HTR-8/SVneo (cell line): ENCODE results near the gene PRKCD.
"Not testable (repeated sequence)": the region's sequence is repeated elsewhere in the genome, so short reads cannot be mapped to it uniquely, and the experiment has no call there.

Source experiments
- DNase-seq: peaks from one replicate; pipeline ENCODE4 v3.0.0; 2011; ENCODE audit warnings: low spot score, mixed read lengths; ENCODE audit not compliant: insufficient read length
- FAIRE-seq: peaks from 2 replicates; lab custom pipeline; 2011; peaks lifted over from hg19 to GRCh38; lab: Jason Lieb, UNC

Gene PRKCD

DNA sequence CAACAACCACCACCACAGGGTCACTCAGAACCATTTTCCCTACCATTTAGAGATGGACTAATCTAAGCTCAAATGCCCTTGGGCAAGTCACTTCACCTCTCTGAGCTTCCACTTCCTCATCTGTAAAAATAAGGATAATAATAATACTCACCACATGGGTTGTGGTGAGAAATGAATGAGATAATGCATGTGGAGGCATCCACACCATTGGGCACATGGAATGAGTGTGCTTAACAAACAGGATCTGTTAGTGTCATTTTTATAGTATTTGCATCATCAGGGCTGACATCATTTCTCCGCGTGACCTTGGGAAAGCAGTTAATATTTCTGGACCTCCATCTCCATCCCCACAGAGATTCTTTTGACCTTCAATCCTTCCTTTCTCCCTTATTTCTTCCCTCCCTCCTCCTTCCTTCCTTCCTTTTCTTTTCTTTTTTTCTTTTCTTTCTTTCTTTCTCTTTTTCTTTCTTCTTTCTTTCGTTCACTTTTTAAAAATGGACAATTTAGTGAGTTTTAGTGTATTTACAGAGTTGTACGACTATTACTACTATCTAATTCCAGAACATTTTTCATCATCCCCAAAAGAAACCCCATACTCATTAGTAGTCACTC, 23.1 kb upstream of the PRKCD start:
- FAIRE-seq (no peak), DNase-seq (no peak)

- FAIRE-seq (peak; percentile 80), DNase-seq (no peak)
Observed at GRCh38 chr3:53139906-53140846, 20.8 kb upstream of the PRKCD start.

DNA sequence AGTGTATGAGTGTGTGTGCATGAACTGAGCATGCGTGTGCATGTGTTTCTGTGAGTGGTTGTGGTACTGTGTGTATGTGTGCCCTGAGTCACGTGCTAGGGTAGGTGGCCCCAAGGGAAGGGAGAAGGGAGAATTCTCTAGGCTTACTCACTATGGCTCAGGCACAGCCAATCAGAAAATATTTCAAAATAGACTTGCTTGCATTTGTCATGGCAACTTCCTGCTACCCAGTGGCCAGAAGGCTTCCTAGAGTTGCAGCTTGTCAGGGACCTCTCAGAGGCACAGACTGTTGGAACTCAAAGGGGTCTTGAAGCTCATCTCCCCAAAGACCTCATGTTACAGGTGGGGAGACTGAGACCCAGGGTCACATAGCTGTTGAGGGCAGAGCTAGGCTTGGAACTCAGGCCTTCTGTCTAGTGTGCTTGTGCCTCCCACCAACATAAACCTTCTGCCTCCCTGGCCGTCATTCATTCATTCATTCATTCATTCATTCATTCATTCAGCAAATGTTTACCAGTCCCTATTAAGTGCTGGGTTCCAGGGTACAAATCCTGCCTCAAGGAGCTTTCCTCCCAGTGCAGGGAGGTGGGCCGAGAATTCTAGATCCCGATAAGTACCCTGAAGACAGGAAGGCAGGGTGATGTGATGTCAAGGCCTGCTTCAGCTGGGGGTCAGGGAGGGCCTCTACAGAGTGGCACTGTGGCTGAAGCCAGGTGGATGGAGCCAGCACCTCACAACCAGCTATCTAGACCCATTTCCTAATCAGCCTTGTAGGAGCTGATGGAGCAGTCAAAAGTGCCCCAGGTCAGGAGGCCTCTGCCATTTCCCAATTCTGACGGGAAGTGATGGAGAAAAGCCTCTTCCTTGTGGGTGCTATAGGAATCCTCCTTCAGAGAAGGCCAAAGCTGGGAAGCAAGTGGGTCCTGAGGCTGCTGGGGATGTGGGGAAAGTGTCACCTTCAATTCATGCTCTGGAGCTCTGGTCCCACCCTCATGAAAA, 19.9 kb upstream of the PRKCD start:
- FAIRE-seq (no peak), DNase-seq (no peak)

DNA sequence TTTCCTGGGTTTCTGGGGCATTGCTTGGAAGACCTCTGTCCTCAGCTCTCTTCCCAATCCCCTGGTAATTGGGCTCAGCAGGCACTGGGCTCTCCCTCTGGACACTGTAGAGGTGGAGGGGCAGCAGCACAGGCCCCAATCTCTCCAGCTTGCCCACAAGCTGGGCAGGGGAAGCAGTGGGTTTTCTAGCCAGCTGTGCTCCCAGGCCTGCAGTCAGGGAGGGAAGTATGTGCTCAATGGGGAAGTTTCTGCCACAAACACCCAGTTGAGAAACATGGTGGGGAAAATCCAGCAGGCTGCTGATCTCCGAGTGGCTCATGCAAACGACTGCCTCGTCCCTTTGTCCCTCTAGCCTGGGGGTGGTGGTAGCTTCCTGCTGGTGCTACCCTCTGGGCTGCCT, 18.0 kb upstream of the PRKCD start:
- DNase-seq = no peak
- FAIRE-seq = no peak

- FAIRE-seq (no peak), DNase-seq (no peak)
Observed at GRCh38 chr3:53144446-53144845, 16.6 kb upstream of the PRKCD start.

- DNase-seq = no peak
Observed at GRCh38 chr3:53144862-53145712, 15.9 kb upstream of the PRKCD start.

DNA sequence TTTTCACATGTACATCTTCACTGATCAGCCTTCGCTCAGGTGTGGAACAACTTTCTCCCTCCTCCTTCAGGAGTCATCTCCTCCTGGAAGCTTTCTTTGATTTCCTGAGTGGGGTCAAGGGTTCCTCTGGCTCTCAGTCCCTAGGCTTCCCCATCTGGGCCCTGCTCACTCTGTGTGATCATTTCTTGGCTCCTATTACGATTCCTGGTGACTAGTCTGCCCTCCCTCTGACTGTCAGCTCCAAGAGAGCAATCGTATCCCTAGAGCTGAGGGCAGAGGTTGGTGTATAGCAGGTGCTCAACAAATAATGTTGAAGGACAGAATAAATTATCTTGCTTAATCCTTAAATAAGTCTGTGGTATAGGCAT, 15.3 kb upstream of the PRKCD start:
- DNase-seq (no peak), FAIRE-seq (no peak)

More at GRCh38 chr3:53144862-53145712, 15.9 kb upstream of the PRKCD start:
- no peak for FAIRE-seq

DNA sequence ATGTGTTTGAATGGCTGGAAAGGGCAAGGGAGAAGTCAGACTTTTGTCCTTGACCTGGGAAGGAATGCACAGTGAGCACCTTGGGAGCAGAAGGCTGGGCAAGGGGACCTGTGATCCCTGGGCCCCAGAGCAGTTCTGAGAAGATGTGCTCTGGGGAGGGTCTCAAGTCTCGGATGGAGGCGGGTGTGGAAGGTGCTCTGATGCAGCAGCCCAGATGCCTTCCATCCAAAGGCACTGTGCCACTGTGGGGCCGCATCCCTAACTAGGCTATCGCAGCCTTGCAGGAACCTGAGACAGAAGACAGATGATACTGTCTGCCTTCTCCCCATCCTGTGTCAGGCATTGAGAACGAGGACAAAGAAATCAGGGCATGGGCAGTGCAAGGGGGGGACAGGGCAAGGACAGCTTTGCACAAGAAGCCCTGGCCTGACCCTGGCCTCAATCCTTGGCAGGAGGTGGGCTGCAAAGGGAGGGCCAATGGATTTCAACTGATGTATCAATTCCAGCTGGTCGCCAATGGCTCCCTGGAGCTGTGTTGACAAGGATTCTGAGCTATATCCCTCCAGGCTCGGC, 14.6 kb upstream of the PRKCD start:
- DNase-seq = no peak
- no peak for FAIRE-seq

GRCh38 chr3:53147151-53147902, 13.7 kb upstream of the PRKCD start:
- DNase-seq (no peak), FAIRE-seq (no peak)

GRCh38 chr3:53147903-53148400, 13.1 kb upstream of the PRKCD start:
- DNase-seq = no peak
- no peak for FAIRE-seq

- DNase-seq (no peak), FAIRE-seq (no peak)
Observed at GRCh38 chr3:53149006-53149690, 11.9 kb upstream of the PRKCD start.

GRCh38 chr3:53149699-53150098, 11.3 kb upstream of the PRKCD start:
- FAIRE-seq = no peak

DNA sequence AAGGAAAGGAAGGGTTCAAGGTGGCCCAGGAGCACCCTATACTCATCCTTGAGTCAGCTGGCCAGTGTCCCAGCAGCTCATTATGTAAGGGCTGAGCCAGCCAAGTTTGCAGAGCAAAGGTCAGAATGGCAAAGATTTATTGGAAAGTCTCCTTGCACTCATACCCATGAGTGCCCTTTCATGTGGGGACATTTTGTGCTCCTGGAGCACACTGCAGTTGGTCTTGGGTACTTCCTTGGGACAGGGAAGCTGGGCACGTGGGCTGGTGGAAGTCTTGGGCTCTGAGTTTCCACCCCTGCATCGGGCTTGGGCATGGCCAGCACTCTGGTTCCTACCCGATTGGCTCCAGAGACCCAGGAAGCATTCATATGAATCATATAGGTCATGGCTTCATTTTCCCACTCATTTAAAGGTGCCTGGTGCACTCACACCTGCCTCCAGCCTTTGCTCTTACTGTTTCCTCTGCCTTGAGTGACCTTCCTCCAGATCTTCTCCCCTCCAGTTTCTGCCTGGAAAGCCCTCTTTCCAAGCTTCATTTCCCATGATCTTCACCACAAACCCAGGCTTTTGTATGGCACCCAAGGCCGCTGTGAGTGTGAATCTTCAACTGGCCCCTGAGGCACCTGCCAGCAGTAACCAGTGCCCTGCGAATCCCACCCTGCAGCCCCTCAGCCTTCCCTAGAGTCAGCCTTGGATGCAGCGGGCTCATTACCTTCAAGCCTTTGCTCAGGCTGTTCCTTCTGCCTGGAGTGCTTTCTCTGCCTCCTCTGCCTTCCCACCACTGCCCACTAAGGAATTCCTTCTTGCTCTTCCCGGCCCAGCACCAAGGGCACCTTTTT, 10.5 kb upstream of the PRKCD start:
- FAIRE-seq (no peak), DNase-seq (no peak)

More at GRCh38 chr3:53149699-53150098, 11.3 kb upstream of the PRKCD start:
- DNase-seq = no peak

GRCh38 chr3:53151086-53151438, 9.9 kb upstream of the PRKCD start:
- not testable (repeated sequence) for DNase-seq, FAIRE-seq

DNA sequence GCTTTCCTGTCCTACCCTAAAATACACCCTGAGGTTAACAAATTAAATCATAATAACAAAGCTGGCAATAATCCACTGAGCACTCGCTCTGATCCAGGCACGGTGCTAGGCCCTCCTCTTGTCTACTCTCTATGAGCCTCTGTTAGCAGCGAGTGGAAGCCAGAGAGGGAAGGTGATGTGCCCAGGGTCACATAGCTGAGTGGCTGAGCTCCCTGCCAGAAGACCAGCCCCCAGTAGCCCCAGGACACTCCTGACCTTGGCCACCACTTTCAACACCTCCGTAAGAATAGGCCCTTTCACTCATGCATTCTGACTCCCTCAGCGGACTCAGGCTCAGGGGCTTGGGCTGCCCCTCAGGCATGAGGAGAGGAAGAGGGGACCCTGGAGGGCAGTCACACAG, 9.5 kb upstream of the PRKCD start:
- DNase-seq (no peak), FAIRE-seq (no peak)

DNA sequence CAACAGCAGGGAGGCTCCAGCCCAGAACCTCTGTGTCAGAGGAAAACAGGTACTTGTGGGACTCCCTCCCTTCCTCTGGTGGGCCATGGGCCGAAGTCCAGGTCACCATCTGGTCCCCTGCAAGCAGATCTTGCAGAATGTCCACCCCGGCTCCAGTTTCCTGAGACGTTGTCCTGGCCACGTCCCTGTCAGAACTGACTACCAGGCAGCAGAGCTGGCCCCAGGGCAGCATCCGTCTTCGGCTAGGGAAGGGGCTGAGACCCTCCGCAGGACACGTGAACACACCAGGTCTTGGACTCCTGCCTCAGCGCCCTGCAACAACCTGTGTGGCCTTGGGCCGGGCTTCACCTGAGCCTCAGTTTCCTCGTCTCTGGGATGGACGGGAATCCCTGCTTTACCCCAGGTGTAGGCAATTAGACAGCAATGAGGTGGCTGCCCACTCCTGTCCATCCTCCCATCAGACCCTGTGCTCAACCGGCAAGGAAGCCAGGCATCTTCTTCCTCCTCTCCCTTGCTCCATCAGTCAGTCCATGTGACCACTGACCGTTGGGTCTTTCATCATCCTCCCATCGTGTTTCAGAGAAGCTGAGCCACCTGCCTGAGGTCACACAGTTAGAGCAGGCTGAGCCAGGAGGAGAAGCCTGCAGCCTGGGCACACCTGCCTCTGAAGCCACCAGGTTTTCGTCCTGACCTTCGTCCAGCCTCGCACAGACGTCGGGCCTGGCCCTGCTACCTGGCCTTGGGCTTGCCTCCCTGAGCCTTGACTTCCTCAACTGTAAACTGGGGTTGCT, 8.9 kb upstream of the PRKCD start:
- no peak for FAIRE-seq
- no peak for DNase-seq
